ENCODE measurements around the gene GLMN.
A peak's percentile ranks its signal among the peaks of the same experiment; 100 is the strongest.

Gene GLMN, protein sequence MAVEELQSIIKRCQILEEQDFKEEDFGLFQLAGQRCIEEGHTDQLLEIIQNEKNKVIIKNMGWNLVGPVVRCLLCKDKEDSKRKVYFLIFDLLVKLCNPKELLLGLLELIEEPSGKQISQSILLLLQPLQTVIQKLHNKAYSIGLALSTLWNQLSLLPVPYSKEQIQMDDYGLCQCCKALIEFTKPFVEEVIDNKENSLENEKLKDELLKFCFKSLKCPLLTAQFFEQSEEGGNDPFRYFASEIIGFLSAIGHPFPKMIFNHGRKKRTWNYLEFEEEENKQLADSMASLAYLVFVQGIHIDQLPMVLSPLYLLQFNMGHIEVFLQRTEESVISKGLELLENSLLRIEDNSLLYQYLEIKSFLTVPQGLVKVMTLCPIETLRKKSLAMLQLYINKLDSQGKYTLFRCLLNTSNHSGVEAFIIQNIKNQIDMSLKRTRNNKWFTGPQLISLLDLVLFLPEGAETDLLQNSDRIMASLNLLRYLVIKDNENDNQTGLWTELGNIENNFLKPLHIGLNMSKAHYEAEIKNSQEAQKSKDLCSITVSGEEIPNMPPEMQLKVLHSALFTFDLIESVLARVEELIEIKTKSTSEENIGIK

DNA sequence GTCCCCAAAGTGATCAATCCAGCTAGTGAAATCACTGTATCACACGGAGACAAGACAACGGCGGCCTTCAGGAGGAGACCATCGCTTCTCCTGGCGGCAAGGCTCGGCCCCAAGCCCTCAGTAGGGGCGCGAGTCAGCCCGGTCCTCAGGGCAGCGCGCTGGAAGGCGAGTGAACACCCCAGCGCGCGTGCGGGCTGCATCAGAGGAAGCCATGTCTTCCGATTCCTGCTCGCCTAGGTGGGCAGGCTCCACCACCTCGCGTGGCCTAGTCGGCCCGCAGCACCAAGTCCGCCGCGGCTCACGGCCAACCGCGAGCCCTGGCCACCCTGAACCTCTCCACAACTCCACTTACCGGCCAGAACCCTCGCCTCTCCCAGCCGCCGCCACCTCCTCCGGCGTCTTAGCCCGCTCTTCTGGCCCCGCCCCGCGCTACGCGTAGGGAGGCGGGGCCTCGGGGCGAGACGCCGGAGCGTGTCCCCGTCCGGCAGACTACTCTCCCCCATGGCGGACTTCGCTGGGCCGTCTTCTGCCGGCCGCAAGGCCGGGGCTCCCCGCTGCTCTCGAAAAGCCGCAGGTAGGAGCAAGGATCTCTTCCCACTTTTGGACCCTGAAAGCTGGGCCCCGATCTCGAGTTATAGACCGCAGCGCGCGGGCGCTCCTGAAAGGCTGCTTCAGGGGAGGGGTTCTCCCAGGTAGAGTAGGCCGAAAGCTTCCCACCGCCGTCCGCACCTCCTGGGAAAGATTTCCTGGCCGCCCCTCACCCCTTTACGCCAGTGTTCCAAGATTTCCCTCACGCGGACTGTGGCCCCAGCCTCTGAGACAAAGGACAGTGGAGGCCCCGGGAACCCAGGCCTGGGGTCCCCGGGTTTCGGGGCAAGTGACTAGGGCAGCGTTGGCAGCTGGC is at the start of gene GLMN, which contains the start of gene RPAP2:
GLMN (minus strand) TSS at position 415 of the 904 bp plus-strand sequence. CDS start 988 bp downstream, outside the sequence.
RPAP2 (plus strand) TSS at position 487 of the 904 bp plus-strand sequence; CDS start at position 502, 15 bp downstream.
- DNase-seq (ENCODE audit: low read depth in 1 of 2, low spot score in 1 of 2) = peak; percentile 54

DNA sequence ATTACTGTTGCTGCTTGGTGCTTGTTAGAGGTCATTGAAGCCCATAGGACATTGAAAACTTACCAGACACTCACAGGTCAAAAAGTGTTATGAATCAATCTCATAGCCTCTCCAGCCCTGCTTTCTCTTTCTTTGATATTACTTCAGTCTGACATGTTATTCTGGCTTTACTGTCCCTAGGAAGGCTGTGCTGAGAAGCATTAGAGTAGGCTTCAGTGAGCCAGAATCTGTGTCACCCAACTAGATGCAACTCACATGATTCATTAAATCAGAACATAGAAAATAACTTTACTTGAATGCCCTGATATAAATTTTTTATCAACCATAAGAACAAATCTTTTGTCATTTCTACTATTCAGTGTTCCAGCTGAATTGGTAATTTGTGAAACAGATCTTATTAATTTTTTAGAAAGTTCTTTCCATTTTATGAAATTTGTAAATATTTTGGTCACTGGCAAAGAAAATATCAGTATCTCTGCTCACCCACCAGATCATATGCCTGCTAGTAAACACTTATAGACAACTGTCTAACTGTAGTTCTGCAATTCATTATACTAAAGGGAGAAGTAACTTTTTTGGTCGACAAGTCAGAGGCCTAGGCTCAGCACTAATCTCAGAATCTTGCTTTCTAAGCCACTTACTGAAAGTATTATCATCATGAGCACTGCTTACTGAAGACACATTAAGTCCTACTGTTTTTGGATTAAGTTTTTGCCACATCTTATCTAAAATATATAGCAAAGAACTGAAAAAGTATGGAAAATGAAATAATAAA is 48.3 kb upstream of the GLMN start:
- DNase-seq (ENCODE audit: low read depth in 1 of 2, low spot score in 1 of 2) = no peak

DNA sequence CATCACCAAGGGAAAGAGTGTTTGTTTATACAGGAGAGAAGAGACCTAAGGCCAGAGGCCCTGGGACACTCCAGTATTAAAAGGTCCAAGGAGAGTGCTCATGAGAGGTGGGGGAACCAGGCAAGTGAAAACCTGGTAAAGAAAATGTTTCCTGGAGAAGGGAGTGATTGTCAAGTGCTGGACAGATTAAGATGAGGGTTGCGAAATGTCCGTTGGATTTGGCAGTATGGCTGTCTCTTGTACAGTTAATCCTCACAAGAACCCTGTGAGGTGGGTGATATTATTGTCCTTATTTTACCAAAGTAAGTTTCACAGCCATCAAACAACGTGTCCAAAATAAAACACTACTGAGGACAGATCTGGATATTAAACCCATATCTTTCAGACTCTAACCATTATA is 44.3 kb upstream of the GLMN start:
- no peak for DNase-seq (ENCODE audit: low read depth in 1 of 2, low spot score in 1 of 2)

DNA sequence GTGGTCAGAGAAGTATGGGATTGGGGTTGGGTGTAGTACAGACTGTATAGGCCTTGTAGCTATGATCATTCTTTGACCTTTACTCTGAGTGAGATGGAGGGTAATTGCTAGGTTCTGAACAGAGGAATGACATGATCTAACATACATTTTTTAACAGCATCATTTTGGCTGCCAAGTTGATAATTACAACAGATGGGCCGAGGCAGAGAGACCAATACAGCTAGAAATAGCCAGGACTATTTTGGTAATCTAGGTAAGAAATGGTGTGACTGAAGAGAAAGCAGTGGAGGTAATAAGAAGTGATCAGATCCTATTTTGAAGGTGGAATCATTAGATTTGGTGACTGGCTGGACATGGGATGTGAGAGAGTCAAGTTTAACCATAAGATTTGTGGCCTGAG is 43.6 kb upstream of the GLMN start:
- no peak for DNase-seq (ENCODE audit: low read depth in 1 of 2, low spot score in 1 of 2)

DNA sequence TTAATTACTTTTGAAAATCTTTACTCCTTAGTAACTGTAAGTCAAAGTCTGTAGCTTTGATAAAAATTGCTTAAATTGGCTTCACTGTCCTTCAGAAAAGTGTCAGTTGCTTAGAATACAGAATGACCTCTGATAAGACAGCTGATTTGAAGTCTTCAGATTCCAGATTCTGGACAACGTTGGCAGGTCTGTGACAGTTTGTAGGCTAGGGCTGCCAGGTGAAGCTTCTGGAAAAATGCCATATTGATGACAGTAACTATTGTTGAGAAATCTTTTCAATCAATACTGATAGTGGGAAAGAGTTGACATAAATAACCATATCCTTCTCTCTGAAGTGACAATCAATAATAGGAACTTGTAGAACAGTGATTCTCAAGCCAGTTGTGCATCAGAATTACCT is 41.4 kb upstream of the GLMN start:
- no peak for DNase-seq (ENCODE audit: low read depth in 1 of 2, low spot score in 1 of 2)

DNA sequence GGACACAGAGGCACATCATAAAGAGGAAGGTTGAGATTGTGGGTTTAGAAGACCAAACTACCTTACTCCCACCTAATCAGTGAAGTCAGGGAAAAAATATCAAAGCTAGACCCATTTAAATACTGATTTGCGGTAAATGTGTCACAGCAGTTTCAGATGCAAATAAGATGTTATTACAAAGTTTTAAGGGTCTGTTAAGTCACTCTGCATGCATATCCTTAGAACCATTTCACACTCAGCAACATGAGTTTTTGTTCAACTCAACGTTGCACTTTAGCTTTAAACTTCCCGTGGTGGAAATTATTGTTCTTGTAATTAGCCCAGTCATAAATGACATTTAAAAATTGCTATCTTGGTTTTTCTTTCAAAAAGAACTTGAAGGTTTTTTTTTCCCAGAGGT is 34.9 kb upstream of the GLMN start:
- DNase-seq (ENCODE audit: low read depth in 1 of 2, low spot score in 1 of 2) = no peak

DNA sequence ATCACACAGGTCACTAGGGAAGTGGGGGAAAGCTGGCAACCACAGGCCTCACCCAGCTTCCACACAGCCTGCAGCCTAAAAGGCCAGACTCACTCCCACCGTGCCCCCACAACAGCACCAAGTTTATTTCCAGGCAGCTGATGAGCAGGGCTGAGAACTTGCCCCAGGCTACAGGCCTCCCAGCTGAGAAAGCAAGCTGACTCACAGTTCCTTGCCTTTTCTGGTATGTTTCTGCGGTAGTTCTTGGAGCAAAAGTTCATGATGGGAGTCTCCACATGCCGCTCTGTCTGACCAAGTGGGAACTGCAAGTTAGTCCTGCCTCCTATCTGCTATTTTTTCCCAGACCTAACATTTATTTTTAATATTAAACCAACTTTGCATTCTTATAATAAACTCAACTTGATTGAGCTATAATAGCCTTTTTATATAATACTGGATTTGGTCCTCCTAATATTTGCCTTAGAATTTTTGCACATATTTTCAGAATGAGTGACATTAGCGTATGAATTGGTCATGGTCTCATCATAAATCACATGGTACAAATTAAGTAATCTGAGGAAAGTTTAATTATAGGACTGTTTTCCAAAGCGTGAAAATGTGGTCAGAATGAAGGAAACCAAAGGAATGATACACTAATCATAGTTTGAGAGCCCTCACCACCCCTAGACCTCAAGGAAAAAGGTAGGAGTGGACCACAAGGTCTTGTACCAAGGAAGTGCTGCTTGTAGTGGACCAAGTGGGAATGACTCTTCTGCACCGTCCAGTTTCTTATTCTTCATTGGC is 30.8 kb upstream of the GLMN start:
- no peak for DNase-seq (ENCODE audit: low read depth in 1 of 2, low spot score in 1 of 2)

DNA sequence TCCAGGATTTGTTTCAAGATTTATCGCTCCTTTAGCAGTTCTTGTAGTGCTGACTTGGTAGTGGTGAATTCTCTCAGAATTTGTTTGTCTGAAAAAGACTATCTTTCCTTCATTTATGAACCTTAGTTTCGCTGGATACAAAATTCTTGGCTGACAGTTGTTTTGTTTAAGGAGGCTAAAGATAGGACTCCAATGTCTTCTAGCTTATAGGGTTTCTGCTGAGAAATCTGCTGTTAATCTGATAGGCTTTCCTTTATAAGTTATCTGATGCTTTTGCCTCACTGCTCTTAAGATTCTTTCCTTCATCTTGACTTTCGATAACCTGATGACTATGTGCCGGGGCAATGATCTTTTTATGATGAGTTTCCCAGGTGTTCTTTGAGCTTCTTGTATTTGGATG is 29.0 kb upstream of the GLMN start:
- DNase-seq (ENCODE audit: low read depth in 1 of 2, low spot score in 1 of 2) = no peak

DNA sequence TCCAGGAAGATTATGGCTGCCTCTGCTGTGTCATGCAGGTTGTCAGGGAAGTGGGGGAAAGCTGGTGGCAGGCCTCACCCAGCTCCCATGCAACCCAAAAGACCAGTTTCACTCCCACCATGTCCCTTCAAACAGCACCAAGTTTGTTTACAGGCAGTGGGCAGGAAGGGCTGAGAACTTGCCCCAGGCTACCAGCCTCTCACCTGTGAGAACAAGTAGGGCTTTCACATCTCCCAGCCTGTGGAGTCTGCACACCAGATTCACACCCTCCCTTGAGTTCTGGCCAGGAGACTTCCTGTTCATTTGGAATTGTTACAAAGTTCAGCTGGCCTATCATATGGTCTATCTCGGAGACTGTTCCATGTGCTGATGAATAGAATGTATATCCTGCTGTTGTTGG is 27.9 kb upstream of the GLMN start:
- DNase-seq (ENCODE audit: low read depth in 1 of 2, low spot score in 1 of 2) = no peak

DNA sequence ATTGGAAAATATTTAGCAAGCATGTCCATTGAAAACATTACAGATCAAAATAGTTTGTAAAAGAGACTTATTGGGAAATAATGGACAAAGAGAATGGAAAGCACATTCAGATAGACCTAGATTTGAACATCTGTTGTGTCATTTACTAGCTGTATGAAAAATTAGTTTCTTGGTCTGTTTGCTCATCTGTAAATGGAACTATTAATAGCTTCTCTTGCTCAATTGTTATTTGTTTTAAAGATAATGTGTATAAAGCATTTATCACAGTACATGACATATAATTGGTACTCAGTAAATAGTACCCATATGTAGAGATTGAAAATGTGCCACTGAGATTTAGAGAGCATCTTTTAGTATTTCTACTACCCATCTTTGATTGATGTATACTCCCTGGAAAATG is 26.0 kb upstream of the GLMN start:
- no peak for DNase-seq (ENCODE audit: low read depth in 1 of 2, low spot score in 1 of 2)

DNA sequence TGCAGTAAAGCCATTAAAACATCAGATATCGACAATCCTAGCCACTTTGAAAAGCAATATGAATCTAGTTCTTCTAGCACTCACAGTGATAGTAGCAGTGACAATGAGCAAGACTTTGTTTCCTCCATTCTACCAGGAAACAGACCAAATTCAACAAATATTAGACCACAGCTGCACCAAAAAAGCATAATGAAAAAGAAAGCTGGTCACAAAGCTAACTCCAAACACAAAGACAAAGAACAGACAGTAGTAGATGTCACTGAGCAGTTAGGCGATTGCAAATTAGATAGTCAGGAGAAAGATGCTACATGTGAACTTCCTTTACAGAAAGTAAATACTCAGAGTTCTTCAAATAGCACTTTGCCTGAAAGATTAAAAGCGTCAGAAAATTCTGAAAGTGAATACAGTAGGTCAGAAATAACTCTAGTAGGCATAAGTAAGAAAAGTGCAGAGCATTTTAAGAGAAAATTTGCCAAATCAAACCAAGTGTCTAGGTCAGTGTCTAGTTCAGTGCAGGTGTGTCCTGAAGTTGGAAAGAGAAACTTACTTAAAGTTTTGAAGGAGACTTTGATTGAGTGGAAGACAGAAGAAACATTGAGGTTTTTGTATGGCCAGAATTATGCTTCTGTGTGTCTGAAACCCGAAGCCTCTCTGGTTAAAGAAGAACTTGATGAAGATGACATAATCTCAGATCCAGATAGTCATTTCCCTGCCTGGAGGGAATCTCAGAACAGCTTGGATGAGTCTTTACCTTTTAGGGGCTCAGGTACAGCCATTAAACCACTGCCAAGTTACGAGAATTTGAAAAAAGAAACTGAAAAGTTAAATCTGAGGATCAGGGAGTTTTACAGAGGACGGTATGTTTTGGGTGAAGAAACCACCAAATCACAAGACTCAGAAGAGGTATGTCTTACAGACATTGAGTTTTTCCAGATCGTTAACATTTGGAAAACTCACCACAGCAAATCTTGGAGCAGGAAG is 25.0 kb upstream of the GLMN start:
- no peak for DNase-seq (ENCODE audit: low read depth in 1 of 2, low spot score in 1 of 2)

DNA sequence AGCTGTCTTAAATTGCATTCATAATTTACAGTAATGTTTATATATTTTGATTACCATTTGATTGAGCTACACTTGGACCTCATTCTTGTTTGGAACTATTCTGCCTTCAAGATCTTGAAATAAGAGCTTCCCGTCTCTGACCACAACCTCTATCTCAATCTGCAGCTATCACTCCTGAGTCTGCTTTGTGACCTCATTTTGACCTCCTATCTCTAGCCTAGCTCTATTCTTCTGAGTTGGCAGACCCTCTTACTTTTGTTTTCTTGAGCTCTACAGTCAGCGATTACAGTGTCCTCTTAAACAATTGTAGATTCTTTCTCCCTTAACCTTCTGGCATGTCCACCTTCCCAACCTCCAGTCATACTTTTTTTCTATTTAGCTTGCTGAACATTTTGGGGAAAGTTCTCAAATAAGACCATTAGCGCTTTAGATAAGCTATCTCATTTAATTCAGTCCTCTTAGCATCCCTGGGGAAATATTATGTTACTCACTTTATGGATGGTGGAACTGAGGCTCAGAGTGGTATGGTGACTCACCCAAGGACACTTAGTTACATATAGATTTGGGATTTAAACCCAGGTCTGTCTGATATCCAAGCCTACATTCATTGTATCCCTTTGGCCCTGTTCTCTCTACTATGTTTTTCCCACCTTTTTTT is 19.2 kb upstream of the GLMN start:
- no peak for DNase-seq (ENCODE audit: low read depth in 1 of 2, low spot score in 1 of 2)

DNA sequence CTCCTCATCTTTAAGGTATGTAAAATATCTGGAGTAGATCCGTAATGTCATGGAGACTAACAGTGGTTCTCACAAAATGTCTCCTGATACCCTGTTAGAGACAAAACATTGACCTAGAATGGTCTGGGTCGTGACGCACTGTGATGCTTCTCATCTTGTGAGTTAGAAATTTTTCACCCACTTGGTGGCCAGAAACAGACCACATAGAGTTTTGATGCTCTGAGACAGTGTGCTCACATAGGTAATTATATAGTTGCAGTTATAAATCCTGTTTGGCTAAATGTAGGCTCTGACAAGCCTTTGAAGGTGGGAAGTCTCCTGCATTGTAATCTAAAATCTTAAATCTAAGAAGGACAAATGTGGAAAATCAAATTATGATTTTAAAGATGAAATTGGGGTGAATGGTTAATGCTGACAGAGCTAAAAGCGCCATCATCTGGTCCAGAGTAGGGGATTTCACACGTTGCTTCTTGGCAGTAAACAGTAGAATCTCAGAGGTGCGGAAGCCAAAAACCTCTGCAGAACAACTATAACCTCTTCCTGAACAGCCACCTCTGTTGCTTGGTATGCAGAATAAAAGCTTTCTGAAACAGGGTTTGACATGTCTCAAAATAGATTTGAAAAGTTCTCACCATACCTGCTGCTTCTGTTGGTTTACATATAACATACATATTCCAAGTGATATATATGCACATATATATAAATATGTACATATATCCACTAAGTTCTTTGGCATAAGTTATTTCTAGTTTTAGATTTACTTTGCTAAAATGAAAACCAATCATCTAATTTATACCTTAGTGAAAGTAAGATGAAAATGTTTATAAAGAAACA is 17.2 kb upstream of the GLMN start:
- DNase-seq (ENCODE audit: low read depth in 1 of 2, low spot score in 1 of 2) = peak in 1 of 2 donors; percentile 27

DNA sequence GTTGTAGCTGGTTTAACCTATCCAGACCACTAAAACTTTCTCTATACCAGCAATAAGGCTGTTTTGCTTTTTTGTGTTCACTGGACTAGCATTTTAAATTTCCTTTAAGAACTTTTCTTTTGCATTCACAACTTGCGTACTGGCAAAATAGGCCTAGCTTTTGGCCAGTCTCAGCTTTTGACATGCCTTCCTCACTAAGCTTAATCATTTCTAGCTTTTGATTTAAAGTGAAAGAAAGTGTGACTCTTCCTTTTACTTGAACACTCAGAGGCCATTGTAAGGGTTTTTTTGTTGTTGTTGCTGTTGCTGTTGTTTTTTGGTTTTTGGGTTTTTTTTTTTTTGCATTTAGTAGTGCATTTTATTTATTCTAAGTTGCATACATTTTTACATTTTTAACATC is 15.2 kb upstream of the GLMN start:
- no peak for DNase-seq (ENCODE audit: low read depth in 1 of 2, low spot score in 1 of 2)

DNA sequence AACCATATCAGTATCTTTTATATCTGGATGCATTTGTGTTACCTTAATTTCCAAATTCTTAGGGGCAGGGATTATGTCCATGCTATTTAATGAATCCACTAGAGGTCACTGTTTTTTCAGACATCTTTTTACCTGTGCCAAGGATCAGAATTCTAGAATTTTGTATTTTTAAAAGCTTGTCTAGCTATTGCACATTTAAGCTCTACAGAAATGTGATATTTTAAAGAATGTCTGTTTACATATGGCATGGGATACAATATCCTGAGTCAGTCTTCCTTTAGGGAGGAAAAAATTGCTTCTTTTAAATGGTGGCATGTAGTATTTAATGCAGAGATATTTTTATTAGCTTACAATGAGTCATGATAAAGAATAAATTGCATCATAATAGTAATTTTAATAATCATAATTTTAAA is 11.4 kb upstream of the GLMN start:
- DNase-seq (ENCODE audit: low read depth in 1 of 2, low spot score in 1 of 2) = no peak

DNA sequence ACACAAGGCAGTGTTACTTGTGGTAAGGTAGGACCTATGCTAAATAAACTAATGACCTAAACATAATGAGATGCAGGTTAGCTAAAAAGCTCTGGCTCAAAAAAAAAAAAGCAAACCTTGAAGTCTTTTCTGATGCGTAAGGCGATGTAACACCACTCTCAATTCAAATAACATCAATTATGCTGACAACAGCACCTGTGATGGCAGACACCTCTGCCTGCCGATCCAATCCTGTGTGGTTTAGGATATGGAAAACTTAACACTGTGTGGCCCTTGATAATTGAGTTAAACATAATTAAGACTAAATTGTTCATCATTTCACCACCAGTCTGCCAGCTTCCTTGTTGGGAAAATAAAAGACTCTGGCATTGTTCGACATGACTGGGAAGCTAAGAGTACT is 9.2 kb upstream of the GLMN start:
- DNase-seq (ENCODE audit: low read depth in 1 of 2, low spot score in 1 of 2) = no peak

DNA sequence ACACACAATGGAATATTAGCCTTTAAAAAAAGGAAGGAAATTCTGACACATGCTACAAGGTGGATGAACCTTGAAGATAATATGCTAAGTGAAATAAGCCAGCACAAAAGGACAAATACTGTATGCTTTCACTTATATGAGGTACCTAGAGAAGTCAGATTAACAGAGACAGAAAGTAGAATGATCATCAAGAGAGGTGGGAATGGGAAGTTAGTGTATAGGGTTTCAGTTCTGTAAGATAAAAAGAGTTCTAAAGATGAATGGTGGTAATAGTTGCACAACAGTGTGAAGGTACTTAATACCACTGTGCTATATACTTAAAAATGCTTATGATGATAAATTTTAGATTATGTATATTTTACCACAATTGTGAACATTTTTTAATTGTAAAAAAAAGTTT is 7.2 kb upstream of the GLMN start:
- DNase-seq (ENCODE audit: low read depth in 1 of 2, low spot score in 1 of 2) = no peak

DNA sequence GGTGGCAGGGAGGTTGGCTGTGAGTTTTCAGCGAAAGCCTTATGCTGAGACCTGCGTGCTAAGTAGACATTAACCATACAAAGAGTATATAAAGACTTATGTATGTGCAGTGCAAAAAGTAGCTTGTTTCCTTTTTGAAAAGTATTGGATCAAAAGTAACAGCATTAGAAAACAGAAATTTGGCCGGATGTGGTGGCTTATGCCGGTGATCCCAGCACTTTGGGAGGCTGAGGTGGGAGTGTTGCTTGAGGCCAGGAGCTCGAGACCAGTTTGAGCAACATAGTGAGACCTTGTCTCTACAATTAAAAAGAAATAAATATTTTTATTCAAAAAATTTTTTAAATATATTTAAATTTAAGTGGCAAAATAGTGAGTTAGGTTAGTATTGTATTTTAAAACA is 2.2 kb upstream of the GLMN start:
- no peak for DNase-seq (ENCODE audit: low read depth in 1 of 2, low spot score in 1 of 2)

Data from activated CD4-positive, alpha-beta T cell treated with anti-CD3 and anti-CD28 coated beads, Interleukin-2, amount 50 U/mL, for 24 hours (primary cell).